ENCODE measurements around the gene CTU2.

CTU2 gene

DNA sequence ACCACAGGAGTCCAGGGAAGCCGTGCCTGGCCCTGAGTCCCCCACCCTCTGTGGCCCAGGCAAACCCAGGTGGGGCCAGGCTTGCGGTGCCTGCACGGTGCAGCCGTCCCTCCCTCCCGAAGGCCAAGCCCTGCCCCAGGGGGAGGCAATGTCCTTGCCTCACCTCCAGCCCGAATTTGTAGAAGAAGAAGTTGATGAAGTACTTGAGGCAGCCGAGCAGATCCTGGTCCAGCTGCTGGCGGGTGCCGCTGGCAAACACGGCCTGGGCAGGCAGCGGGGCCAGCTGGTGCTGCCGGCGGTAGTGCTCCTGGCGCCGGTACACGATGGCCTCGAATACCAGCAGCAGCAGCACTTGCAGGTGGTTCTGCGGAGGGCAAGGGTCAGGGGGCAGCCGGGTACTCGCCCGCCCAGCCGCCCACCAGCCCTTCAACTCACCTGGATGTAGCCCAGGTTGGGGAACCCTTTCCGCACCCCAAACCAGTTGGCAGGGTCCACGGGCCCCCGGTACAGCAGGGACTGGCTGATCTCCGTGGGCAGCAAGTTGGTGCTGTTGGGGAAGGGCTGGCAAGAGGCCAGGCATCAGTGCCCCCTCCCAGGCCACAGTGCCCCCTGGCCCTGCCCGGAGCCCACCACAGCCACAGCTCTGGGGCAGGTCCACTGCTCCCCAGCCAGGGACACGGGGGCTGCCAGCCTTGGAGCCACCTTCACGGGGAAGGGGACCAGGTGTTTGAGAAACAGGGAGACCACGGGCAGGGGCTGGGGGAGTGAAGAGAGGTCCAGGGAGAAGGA lies 26.1 kb downstream of the CTU2 start:
- no peak for FAIRE-seq

DNA sequence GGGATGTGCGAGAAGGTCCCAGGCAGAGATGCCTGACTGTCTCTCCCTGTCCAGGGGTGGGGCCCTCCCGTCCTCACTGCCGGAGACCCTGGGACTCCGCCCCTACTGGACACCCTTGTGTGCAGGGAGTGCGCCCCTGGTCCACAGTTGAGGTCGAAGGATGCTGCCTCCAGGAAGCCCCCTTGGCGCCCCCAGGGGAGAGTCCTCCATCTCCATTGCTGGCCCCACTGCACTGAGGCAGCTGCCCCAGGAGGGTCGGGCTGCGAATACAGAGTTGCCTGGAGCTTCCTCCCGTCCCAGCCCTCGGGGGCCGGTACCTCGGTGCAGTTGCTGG lies 26.6 kb downstream of the CTU2 start:
- FAIRE-seq, result no peak

DNA sequence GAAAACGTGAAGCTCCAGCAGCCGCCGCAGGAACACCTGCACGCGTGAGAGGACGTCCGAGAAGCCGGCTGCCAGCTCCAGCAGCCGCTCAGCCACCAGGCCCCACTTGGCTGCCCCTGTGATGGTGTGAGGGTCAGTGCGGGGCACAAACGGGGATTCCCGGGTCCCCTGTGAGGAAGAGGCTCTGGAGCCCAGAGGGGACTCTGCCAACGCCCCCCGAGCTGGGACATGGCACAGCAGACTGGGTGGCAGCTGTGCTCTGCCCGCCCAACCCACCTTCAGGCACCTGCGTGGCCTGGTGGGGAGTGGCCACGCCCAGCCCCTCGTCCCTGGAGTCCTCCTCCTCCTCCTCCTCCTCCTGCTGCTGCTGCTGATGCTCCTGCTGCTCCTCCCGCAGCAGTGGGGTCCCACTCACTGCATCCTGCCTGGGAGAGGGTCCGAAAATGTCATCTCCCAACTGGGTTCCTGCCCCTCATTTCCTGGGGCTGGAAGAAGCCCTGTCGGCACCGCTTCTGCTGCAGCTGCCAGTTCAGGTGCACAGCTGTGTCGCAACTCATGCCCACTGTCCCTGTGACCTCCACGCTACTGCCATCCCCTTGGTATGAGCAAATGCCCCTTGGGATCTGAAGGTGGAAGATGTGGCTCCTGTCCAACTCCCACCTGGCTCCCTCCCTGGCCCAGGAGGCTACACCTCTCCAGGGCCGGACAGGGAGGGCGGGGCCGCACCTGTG lies 27.5 kb downstream of the CTU2 start:
- no peak for FAIRE-seq

DNA sequence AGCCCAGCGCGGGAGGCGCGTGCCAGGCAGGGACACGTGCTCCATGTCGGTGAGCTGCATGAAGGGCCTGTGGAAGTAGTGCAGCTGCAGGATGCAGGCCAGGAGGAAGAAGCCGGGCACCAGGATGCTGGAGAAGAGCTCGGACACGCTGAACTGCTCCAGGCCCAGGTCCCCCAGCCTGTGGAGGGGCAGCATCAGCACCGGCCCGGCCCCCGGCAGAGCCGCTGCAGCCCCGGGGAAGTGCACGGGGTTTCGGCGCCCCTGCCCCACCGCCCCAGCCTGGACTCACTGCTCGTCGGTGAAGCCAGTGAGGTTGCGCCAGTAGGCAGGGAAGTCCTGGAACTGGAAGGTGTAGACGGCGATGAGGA lies 28.0 kb downstream of the CTU2 start:
- no peak for FAIRE-seq

DNA sequence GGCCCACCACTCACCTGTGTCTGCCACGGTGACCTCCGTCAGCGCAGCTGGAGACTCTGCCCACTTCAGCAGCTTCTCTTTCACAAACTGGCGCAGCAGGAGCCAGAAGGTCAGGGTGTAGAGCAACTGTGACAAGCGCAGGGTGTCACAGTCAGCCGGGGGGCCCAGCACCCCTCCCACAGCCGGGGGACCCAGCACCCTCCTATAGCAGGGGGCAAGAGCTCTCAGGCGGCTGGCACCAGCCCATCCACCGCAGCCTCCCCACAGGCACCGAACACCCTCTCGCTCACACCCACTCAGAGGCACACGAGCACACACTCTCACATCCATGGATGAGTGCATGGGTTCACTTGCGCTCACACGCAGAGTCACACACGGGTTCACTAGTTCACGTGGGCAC lies 28.8 kb downstream of the CTU2 start:
- no peak for FAIRE-seq

DNA sequence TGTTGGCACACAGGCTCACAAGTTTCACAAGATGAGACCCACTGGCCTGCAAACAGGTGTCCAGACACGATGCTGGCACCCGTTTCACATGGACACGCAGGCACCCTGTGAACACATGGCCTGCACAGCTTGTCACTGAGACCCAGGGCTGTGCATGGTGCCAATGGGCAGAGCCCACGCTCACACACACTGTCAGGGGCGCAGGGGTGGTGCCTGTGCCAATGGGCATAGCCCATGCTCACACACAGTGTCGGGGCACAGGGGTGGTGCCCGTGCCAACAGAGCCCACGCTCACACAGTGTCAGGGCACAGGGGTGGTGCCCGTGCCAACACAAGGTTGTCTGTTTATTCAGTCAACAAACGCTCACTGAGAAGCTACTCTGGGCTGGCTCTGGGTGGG lies 29.3 kb downstream of the CTU2 start:
- FAIRE-seq, result no peak

DNA sequence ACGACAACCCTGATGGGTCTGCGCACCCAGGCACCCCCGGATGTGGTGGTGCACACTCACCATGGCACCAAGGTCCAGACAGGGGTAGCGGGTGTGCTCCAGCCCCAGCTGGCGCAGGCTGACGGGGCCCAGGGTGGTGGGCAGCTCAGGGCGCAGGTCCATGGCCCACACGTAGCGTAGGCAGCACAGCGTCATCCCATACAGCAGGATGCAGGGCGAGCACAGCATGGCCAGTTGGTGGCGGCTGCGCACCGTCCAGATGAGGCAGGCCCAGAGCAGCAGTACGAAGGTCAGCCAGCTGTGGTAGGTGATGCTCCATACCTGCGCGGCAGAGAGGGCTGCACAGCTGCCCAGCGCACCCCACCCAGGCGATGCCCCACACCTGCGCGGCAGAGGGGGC lies 29.8 kb downstream of the CTU2 start:
- no peak for FAIRE-seq

DNA sequence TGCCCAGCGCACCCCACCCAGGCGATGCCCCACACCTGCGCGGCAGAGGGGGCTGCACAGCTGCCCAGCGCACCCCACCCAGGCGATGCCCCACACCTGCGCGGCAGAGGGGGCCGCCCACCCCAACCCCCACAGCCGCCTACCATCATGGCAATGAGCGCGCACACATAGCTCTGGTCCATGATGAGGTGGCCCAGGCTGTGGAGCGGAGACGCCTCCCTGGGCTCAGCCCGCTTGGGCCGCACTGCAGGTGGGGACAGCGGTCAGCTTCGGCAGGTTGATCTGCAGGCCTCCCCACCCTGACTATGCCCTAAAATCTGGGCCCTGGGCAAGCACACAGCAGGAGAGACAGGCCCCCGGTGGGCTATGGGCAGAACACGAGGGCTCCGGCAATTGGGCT lies 30.2 kb downstream of the CTU2 start:
- FAIRE-seq, result no peak

DNA sequence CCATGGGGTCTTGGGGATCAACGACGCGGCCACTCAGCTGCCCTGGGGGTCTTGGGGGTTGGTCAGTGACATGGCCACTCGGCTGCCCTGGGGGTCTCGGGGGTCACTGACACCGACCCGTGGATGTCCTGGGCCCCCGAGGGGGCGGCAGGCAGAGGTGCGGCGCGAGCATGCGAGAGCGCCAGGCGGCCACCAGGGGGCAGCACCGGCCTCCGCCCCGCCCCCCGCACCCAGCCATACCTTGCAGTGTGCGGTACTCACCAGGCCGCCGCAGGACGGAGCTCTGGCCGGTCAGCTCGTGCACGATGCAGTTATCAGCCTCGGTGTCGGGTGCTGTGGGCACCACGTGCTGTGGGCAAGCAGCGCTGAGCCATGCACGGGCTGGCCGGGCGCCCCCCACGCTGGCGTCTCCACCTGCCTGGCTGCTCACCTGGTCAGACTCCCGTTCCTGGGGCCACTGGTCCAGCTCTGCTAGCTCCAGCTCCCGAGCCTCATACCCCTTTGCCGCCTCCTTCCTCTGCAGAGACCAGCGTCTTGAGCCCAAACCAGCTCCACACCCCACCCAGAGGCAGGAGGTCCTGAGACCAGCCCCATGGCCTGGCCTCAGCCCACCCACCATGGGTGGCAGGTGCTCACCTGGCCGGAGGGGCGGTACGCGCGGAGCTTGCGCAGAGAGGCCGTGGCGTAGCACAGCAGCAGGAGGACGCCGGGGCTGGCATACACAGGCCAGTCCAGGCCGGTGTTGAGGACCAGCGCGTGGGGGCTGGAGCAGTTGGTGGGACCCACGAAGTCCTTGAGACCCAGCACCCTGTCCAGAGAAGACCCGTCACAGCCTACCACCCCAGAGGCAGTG lies 31.2 kb downstream of the CTU2 start:
- no peak for FAIRE-seq

DNA sequence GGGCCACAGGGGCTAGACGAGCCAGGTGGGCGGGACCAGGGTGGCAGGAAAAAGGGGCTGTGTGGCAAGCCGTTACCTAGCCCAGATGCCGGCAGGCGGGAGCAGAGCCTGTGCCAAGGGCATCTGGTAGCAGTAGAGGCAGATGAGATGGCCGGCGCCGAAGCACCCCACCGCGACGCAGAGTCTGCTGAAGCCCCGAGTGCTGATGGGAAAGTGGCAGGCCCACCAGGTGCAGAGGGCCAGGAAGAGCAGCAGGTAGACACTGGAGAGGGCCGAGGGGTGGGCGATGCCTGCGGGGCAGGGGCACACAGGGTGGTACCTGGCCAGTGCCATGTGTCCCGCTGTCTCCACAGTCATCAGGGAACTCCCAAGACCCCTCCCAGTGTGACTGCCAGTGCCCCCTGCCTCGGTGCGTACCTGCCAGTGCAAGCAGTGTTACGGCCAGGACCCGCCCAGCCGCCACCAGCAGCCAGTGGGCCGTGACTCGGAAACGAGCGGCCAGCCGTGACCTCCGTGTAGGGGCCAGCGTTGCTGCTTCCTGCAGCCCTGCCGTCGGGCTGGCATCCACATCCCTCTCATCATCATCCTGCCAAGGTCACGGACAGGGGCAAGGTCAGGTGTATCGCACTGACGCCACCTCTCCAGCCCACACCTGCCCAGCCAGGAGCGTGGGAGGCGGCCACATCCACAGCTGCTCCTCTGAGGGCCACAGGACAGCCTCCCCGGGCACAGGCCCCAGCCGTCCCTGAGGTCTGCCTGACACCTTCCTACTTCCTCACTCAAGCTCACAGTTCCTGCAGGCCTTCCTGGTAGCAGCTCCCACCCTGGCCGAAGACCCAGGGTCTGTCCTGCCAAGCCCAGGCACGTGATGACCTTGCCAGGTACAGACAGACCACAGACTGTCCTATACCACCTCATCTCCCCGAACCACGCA lies 32.1 kb downstream of the CTU2 start:
- no peak for FAIRE-seq

DNA sequence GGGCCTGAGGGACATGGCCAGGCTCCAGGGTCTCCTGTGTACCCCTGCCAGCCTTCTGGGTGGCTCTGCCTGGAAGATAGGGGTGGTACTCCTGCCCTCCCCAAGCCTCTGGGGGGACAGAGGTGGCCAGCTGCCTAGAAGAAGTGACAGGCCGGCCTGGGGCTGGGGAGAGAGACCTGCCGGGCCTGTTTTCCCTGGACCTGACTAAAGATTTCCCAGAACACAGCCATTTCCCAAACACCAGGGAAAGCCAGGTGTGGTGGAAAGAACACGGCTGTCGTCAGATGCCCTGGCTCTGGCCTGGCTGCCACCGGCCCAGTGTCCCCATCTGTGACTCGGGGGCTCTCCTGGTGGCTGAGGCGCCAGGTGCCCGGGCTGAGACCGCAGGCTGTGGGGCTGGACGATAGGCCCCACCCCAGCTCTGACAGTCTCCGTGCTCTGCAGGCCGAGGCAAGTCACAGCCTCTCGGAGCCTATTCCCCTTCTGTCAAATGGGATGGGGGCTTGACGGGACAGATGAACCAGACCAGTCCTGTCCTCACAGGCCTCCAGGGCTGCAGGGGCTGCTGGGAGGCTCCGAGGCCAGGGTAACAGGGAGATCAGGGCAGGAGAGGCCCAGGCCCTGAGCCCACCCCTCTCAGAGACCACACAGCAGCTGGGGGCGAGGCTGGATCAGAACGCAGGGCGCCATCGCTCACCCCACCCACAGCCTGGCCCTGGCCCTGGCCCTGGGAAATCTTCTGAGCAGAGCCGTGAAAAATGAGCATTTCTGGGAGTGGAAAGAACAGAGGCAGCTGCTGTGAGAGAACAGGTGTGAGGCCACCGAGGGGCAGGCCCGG lies 33.1 kb downstream of the CTU2 start:
- FAIRE-seq, result no peak

DNA sequence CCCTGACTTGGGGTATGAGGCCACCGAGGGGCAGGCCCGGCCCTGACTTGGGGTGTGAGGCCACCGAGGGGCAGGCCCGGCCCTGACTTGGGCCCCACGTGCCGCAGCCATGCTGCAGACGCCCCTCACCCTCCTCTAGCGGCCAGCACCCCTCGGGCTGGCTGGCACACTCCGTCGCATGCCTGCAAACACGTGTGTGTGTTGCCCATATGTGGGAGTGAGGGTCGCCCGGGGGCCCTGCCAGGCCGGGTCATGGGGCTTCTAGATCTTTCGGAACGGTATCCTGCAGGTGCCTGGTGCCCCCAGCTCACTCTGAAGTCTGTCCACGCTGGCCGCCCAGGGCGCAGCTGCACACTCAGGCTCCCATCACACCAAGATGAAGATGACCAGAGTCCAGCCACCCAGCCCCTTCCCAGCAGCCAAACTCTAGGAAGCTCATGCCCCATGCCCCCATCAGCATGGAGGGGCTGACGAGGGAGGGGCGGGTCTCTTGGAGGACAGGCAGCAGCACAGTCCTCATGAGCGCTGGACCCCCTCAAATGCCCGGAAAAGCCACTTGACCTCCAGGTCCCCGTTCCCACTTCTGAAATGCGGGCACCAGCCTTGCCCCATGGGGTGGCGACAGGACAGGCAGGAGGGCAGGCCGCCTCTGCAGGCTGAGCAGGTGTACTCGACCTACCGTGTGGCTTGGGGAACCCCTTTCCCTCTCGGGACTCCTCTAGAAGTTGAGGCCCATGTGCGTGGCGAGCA lies 33.8 kb downstream of the CTU2 start:
- FAIRE-seq, result no peak

DNA sequence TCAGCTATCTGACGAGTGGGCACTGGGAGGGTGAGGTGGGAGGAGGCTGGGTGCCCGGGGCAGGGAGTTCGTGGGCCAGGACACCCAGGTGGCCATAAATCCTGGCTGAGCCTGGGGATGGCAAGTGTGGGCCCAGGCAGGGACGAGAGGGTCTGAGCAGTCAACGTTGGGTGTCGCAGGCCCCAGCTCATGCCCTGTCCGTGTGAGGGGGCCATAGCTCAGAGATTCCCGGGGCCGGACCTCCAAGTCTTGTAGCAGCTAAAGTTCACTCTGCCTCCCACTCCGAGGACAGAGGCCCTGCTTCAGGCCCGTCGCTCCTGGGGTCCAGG lies 34.4 kb downstream of the CTU2 start:
- FAIRE-seq, result no peak

DNA sequence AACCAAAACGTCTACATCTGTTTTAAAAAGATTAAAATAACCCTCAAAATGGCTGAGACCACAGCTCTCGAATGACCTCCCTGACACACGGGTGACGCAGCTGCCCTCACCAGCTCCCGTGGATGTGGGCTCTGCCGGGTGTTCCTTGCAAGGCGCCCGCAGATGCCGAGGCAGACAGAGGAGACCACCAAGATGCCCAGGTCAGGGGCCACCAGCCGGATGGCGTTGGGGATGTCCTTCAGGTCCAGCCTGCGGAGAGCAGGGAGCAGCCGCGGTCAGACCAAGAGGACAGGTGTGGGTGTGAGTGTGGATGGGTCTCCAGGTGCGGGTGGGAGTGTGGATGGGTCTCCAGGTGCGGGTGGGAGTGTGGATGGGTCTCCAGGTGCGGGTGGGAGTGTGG lies 35.1 kb downstream of the CTU2 start:
- FAIRE-seq, result no peak

DNA sequence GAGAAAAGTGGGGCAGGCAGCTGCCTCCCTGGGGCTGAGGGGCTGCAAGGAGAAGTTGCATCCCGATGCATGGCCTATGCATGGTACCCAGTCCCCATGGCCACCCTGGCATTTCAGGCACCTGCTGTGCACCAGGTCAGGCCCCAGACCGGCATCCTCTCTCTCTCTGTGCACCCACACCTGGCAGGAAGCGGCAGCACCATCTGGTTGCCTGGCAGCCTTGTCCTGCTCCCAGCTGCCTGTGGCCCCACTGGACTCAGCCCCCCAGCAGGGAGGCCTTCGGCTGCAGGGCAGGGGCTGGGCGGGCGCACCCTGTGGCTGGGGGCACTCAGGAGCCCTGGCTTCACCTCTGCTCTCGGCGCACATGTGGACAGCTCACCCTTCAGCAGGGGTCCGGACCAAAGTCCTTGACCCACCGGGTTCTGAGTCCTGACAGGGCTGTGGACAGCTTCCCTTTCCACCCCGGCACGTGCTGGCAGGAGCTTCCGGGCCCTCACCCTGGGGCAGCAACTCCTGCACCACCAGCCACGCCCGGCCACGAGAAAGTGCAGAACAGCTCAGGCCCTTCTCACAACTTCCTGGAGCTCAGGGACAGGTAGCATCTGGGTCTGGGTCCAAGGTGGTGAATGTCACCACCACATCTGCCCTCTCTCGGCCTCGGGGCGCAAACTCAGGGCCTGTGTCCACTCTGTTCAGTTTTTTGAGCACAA lies 36.7 kb downstream of the CTU2 start:
- no peak for FAIRE-seq

DNA sequence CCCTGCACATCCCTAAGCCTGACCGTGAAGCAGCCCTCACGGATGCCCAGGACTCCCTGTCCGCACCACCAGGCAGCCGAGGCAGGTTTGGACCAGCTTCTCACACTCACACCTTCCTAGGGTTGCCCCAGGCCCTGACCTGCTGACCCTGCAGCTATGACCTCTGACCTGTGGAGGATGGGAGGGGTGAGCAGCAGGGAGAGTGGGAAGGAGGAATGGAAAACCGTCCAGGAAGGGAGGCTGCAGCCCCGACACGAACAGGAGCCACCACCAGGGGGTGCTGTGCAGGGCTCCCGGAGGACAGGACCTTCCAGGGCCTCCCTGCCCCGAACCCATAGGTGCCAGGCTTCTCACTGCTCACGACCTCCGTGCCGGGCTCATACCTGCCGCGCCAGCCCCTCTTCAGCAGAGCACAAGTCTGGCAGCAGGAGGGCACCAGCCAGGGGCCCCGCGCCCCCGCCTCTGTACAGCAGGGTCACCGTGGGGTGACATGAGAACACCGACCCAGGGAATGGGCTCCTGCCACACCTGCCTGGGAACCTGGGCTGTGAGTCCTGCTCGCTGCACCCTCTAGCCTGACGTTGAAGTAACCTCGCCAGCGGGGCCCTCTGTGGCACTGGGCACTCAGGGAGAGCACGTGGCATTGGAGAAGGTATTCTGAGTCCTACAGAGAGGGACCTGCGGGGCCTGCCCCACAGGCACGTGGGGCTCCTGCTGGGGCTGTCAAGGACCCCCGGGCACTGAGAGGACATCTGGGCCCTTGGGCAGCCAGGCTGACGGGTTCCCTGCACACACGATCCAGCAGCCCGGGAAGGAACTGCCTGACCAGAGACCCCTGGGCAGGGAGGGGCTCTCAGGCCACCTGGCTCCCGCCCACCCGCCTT lies 37.6 kb downstream of the CTU2 start:
- FAIRE-seq, result no peak

DNA sequence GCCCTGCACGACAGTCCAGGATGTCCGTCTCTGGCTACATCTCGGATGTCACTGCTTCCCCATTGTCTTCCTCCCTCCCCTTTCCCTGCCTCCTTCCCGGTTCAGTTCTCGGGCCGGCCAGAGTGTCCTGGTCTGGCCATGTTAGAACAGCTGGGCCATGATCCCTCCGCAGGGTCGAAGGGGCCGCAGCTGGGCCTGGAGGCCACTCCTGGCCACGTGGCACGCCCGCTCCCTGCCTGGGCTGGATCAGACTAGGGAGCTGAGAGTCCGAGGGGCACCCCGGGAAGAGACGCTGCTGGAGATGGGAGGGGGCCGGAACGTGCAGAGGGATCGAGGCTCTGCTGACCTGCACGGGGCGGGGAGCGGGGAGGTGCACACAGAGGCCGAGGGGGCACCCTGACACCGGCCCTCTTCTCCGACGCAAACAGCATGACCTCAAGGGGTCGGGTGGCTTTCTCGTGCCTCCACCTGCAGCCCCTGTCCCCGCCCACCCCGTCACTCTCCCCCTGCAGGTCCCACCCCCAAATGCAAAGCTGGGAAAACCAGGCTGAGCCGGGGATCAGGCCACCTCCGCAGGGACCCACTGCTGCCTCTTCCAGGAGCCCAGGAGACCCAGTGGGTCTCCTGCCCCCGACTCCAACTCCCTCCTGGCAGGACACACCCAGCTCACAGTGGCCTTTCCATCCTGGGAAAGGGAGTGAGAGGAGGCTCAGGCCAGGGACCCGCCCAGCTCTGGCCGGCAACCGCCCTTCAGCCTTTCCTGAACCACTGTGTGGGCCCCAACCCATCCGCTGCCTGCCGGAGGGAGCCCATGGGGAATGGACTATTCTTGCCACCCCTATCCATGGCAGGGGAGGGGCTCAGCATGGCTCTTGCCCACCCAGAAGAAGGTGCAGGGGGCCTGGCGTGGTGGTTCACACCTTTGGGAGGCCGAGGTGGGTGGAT lies 38.5 kb downstream of the CTU2 start:
- no peak for FAIRE-seq

DNA sequence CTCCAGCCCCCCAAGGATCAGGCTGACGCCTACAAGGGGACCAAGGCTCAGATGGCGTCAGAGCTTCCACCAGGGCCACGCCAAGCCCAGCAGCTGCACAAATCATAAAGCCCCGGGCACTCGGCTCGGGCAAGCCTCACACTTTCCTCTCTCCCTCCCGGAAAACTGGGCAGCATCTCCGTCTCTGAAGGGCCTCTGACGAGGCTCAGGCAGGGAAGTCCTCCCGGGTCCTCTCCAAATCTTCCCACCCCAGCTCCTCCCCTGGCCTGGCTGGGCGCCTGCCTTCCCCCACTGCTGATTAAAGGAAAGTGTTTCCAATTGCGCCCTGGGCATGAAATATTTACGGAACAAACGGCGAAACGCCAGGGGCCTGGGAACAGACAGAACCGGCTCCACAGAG lies 40.2 kb downstream of the CTU2 start:
- no peak for FAIRE-seq
